Loucy (cell line): ENCODE data around the gene HNRNPF.

Experiments
- CTCF ChIP-seq: fragments of 200-600 bp; sonication (generic); conservative IDR thresholded peaks from 2 replicates; pipeline ENCODE4 v1.5.1; 2014; ENCODE audit warnings: mild to moderate bottlenecking, antibody characterized with exemption, low read length
- EZH2phosphoT487 ChIP-seq: fragments of 200-600 bp; IDR thresholded peaks from 2 replicates; pipeline ENCODE4 v1.6.1; 2018; ENCODE audit warnings: antibody characterized with exemption, mild to moderate bottlenecking, moderate library complexity, borderline replicate concordance

- TF ChIP-seq CTCF (no peak), EZH2phosphoT487 (no peak)
Measured at GRCh38 chr10:43376828-43377423, 32.1 kb downstream of the HNRNPF start.
